Sigmoid colon (tissue), 7 donors: Measurements from ENCODE around the gene NCF4. TPM values are rescaled to one million over a fixed set of nuclear protein-coding genes. Genes with fewer than 3 reads are reported as not detected.

Experiments
- DNase-seq: peaks from one replicate; pipeline ENCODE4 v3.0.0-alpha.2; 2019
- H3K27ac ChIP-seq, 4 donors: fragments of 200-600 bp; sonication (generic); one replicate each; pipeline ENCODE4 v1.5.1; 2016 to 2019; ENCODE audit warnings: mild to moderate bottlenecking in 1 of 4
- H3K27me3 ChIP-seq, 3 donors: fragments of 200-600 bp; sonication (generic); one replicate each; pipeline ENCODE4 v1.5.1; 2019; ENCODE audit warnings: mild to moderate bottlenecking in 1 of 3
- H3K36me3 ChIP-seq, 4 donors: fragments of 200-600 bp; sonication (generic); one replicate each; pipeline ENCODE4 v1.5.1; 2016 to 2019
- H3K4me1 ChIP-seq, 4 donors: fragments of 200-600 bp; sonication (generic); one replicate each; pipeline ENCODE4 v1.5.1; 2017 to 2019
- H3K4me3 ChIP-seq, 4 donors: fragments of 200-600 bp; sonication (generic); one replicate each; pipeline ENCODE4 v1.5.1; 2017 to 2019; ENCODE audit warnings: mild to moderate bottlenecking in 2 of 4, moderate library complexity in 1 of 4
- H3K9me3 ChIP-seq, 4 donors: fragments of 200-600 bp in 3 of 4; sonication (generic) in 3 of 4; one replicate each; pipeline versions ENCODE4 v1.5.1 to v1.6.1; 2013 to 2019
- EP300 ChIP-seq, 4 donors: sonication (generic); formaldehyde crosslinking; IDR thresholded peaks; one replicate each; pipeline ENCODE4 v1.6.1; 2017; ENCODE audit warnings: antibody characterized with exemption in 4 of 4
- POLR2A ChIP-seq, 2 donors: fragments of 450-650 bp; IDR thresholded peaks; one replicate each; pipeline ENCODE4 v1.6.1; 2016; ENCODE audit warnings: antibody characterized with exemption in 2 of 2, mild to moderate bottlenecking in 2 of 2, moderate library complexity in 2 of 2
- POLR2AphosphoS5 ChIP-seq, 4 donors: sonication (generic); formaldehyde crosslinking; IDR thresholded peaks; one replicate each; pipeline ENCODE4 v1.6.1; 2017; ENCODE audit warnings: antibody characterized with exemption in 4 of 4
- WGBS, 2 donors: extraction: QIAGEN DNeasy Blood & Tissue Kit; methylation state at CpG; one replicate each; pipeline ENCODE4 v1.1.7; 2013; 5-methylcytosine and 5-hydroxymethylcytosine counted together
- intact Hi-C: fragments of 100-400 bp; cut with DNase I; formaldehyde crosslinking; loops from one replicate; pipeline ENCODE4 v1.15.1; 2023
- polyA plus RNA-seq, 3 donors: library from polyadenylated mRNA; stranded (reverse); fragments of 200-250 nt; gene quantifications; one replicate each; pipeline ENCODE4 v1.2.3, GENCODE V29; 2013
- total RNA-seq, 4 donors: library from RNA; depleted of rRNA; stranded (reverse); fragments of >200 nt; gene quantifications; one replicate each; pipeline ENCODE4 v1.1.0, GENCODE V29; 2016
- TF ChIP-seq, protein P1 (sequence below), 4 experiments: fragments of 450-650 bp in 3 of 4; fragments of 200-600 bp in 1 of 4; IDR thresholded peaks; one replicate each; pipeline ENCODE4 v1.5.1; 2016 to 2019; ENCODE audit warnings: antibody characterized with exemption in 4 of 4, mild to moderate bottlenecking in 3 of 4, moderate library complexity in 2 of 4
- donor health status: healthy with polysubstance abuse.
- donor health status: Bipolar disorder and iron deficiency.
- donor health status: healthy.

The NCF4 gene
- total and polyA plus RNA-seq, 7 donors = 13.5 to 35.8 (median 19.3) TPM

DNA sequence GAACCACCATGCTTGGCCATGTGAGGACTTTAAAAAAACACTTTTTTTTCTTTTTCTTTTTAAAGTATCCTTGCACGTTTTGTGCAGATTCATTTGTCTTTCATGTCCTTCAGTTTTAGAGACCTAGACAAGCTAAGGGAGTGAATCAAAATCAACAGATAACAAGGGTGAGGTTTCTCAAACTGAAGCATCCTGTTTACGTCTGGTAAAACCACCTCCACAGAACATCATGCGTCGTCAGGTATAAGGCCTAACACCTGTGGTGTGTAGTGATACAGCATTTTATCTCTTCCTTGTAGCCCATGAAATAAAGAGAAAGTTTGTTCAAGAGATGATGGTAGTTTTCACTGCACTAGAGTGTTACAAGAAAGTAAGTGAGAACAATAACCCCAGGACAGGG is 26.4 kb downstream of the NCF4 start:
- intact Hi-C loops = no loop called here
- WGBS, 2 donors = 70 to 79% methylated on average over 4 of the region's 4 CpGs
- H3K4me3 ChIP-seq = no peak overlapping the region
- no peaks in the 10 kb centered on the region for H3K27me3 ChIP-seq
- TF ChIP-seq EP300 (IDR thresholded peaks at IDR 0.05) (no peak), POLR2A (IDR thresholded peaks at IDR 0.05) (no peak), POLR2AphosphoS5 (IDR thresholded peaks at IDR 0.05) (no peak)
- TF ChIP-seq, protein P1, sequence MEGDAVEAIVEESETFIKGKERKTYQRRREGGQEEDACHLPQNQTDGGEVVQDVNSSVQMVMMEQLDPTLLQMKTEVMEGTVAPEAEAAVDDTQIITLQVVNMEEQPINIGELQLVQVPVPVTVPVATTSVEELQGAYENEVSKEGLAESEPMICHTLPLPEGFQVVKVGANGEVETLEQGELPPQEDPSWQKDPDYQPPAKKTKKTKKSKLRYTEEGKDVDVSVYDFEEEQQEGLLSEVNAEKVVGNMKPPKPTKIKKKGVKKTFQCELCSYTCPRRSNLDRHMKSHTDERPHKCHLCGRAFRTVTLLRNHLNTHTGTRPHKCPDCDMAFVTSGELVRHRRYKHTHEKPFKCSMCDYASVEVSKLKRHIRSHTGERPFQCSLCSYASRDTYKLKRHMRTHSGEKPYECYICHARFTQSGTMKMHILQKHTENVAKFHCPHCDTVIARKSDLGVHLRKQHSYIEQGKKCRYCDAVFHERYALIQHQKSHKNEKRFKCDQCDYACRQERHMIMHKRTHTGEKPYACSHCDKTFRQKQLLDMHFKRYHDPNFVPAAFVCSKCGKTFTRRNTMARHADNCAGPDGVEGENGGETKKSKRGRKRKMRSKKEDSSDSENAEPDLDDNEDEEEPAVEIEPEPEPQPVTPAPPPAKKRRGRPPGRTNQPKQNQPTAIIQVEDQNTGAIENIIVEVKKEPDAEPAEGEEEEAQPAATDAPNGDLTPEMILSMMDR (IDR thresholded peaks at IDR 0.05) = no peak
- no peaks in the 10 kb centered on the region for H3K36me3 ChIP-seq
- no peaks in the 10 kb centered on the region for H3K9me3 ChIP-seq
- no peak for DNase-seq
- H3K4me1 ChIP-seq = no peaks in the 10 kb centered on the region
- no peak overlapping the region for H3K27ac ChIP-seq

DNA sequence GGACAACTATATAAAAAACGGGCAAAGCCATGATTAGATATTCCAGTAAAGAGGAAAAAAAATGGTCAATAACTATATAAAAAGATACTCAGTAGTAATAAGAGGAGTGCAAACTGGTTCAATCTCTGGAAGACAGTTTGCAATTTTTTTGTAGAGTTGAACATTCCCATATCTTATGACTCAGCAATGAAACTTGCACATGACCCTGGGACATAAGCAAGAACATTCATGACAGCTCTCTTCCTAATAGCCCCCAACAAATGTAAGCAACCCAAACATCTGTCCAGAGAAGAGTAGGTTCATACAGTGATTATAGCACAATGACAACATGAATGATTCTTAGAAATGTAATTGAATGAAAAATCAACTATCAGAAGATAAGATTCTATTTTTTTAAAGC is 30.8 kb downstream of the NCF4 start:
- H3K27me3 ChIP-seq = no peaks in the 10 kb centered on the region
- WGBS, 2 donors = 74 to 79% methylated on average over 1 of the region's 1 CpG
- intact Hi-C loops = no loop called here

DNA sequence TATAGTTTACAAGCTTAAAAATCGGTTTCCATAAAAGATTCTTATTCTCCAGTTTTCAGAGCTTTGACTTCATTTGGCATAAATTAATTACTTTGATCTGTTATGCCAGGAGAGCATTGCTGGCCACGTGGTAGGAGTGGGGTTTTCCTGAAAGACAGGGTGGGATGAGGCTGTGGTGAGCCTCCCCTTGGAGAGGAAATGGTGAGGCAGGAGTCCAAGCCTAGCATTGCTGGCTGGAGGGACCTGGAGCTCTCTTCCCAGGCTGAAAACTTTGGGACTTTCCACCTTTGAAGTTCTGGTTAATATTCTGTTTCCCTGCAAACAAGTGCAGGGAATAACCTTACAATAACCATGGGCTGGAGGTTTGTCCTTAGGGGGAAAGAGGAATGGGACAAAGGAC is 31.5 kb downstream of the NCF4 start:
- Histone ChIP-seq H3K9me3 (no peaks in the 10 kb centered on the region), H3K27me3 (no peaks in the 10 kb centered on the region), H3K36me3 (no peaks in the 10 kb centered on the region), H3K4me1 (no peaks in the 10 kb centered on the region), H3K27ac (no peak overlapping the region), H3K4me3 (no peak overlapping the region)
- DNase-seq = no peak
- WGBS, 2 donors = 39 to 40% methylated on average over 2 of the region's 2 CpGs
- intact Hi-C loops = no loop called here
- TF ChIP-seq POLR2A (IDR thresholded peaks at IDR 0.05) (no peak), EP300 (IDR thresholded peaks at IDR 0.05) (no peak), POLR2AphosphoS5 (IDR thresholded peaks at IDR 0.05) (no peak)
- TF ChIP-seq, protein P1 (IDR thresholded peaks at IDR 0.05) = no peak

More for the DNA sequence above, 30.8 kb downstream of the NCF4 start:
- no peak overlapping the region for H3K27ac ChIP-seq
- no peaks in the 10 kb centered on the region for H3K9me3 ChIP-seq
- TF ChIP-seq, protein P1 (IDR thresholded peaks at IDR 0.05) = no peak
- no peak for TF ChIP-seq EP300 (IDR thresholded peaks at IDR 0.05)
- no peak for TF ChIP-seq POLR2AphosphoS5 (IDR thresholded peaks at IDR 0.05)
- TF ChIP-seq POLR2A (IDR thresholded peaks at IDR 0.05) = no peak
- no peaks in the 10 kb centered on the region for H3K36me3 ChIP-seq
- no peak for DNase-seq
- H3K4me3 ChIP-seq = no peak overlapping the region
- no peaks in the 10 kb centered on the region for H3K4me1 ChIP-seq

DNA sequence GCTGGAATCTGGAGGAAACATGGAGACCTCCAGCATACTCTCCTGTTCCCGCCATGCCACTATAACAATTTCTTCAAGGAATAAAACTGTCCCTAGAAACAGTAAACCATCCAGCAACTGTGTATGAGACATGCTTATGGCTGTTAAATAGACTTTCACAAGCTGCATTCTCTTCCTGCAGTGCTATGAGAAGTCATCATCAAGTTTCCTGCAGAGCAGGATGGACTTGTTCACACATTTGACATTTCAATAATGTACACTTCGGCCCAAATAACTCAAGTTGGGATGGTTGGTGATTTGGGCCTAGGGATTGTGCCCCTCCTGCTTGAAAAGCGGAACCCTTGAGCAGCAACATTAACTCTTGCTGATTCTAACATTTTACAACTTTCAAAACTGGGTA is 32.5 kb downstream of the NCF4 start:
- no peak for TF ChIP-seq POLR2A (IDR thresholded peaks at IDR 0.05)
- TF ChIP-seq EP300 (IDR thresholded peaks at IDR 0.05) = no peak
- TF ChIP-seq, protein P1 (IDR thresholded peaks at IDR 0.05) = no peak
- no peak for TF ChIP-seq POLR2AphosphoS5 (IDR thresholded peaks at IDR 0.05)
- intact Hi-C loops = no loop called here
- Histone ChIP-seq H3K4me1 (no peaks in the 10 kb centered on the region), H3K36me3 (no peaks in the 10 kb centered on the region), H3K27me3 (no peaks in the 10 kb centered on the region), H3K4me3 (no peak overlapping the region), H3K27ac (no peak overlapping the region), H3K9me3 (no peaks in the 10 kb centered on the region)
- no peak for DNase-seq
- WGBS, 2 donors = 71 to 82% methylated on average over 3 of the region's 3 CpGs

DNA sequence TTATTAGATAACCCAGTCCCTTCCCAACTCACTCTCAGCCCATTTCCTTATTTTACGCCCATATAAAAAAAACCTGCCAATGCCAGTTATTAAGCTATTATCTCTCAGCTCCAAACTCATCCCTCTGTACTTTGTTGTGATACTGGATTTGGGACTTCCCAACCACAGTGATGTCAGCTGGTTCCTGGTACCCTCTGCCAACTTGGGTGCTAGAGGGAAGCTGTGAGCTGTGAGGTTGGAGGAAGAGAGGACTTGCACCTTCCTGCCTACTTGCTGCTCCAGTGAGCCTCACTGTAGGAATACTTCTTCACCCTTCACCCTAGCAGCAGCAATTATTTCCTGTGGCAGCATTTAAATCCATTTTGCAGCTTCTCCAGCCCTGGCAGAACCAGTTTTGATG is 33.5 kb downstream of the NCF4 start:
- DNase-seq = no peak
- no peaks in the 10 kb centered on the region for H3K27me3 ChIP-seq
- 86 to 87% methylated on average over 1 of the region's 1 CpG for WGBS, 2 donors
- H3K4me3 ChIP-seq = no peak overlapping the region
- H3K4me1 ChIP-seq = no peaks in the 10 kb centered on the region
- TF ChIP-seq EP300 (IDR thresholded peaks at IDR 0.05) (no peak), POLR2AphosphoS5 (IDR thresholded peaks at IDR 0.05) (no peak), POLR2A (IDR thresholded peaks at IDR 0.05) (no peak)
- TF ChIP-seq, protein P1 (IDR thresholded peaks at IDR 0.05) = no peak
- intact Hi-C loops = no loop called here
- no peaks in the 10 kb centered on the region for H3K9me3 ChIP-seq
- H3K27ac ChIP-seq = no peak overlapping the region
- H3K36me3 ChIP-seq = no peaks in the 10 kb centered on the region
